ELR (cell line): ENCODE measurements around the gene RTEL1.
A peak's percentile ranks its signal among the peaks of the same experiment; 100 is the strongest.
"Not testable (repeated sequence)": the region's sequence is repeated elsewhere in the genome, so short reads cannot be mapped to it uniquely, and the experiment has no call there.

ENCODE experiments used
- DNase-seq: peaks from one replicate; pipeline ENCODE4 v3.0.0-alpha.2; 2015; ENCODE audit warnings: low read depth

Gene RTEL1, protein sequence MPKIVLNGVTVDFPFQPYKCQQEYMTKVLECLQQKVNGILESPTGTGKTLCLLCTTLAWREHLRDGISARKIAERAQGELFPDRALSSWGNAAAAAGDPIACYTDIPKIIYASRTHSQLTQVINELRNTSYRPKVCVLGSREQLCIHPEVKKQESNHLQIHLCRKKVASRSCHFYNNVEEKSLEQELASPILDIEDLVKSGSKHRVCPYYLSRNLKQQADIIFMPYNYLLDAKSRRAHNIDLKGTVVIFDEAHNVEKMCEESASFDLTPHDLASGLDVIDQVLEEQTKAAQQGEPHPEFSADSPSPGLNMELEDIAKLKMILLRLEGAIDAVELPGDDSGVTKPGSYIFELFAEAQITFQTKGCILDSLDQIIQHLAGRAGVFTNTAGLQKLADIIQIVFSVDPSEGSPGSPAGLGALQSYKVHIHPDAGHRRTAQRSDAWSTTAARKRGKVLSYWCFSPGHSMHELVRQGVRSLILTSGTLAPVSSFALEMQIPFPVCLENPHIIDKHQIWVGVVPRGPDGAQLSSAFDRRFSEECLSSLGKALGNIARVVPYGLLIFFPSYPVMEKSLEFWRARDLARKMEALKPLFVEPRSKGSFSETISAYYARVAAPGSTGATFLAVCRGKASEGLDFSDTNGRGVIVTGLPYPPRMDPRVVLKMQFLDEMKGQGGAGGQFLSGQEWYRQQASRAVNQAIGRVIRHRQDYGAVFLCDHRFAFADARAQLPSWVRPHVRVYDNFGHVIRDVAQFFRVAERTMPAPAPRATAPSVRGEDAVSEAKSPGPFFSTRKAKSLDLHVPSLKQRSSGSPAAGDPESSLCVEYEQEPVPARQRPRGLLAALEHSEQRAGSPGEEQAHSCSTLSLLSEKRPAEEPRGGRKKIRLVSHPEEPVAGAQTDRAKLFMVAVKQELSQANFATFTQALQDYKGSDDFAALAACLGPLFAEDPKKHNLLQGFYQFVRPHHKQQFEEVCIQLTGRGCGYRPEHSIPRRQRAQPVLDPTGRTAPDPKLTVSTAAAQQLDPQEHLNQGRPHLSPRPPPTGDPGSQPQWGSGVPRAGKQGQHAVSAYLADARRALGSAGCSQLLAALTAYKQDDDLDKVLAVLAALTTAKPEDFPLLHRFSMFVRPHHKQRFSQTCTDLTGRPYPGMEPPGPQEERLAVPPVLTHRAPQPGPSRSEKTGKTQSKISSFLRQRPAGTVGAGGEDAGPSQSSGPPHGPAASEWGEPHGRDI (N-terminal part only)

DNA sequence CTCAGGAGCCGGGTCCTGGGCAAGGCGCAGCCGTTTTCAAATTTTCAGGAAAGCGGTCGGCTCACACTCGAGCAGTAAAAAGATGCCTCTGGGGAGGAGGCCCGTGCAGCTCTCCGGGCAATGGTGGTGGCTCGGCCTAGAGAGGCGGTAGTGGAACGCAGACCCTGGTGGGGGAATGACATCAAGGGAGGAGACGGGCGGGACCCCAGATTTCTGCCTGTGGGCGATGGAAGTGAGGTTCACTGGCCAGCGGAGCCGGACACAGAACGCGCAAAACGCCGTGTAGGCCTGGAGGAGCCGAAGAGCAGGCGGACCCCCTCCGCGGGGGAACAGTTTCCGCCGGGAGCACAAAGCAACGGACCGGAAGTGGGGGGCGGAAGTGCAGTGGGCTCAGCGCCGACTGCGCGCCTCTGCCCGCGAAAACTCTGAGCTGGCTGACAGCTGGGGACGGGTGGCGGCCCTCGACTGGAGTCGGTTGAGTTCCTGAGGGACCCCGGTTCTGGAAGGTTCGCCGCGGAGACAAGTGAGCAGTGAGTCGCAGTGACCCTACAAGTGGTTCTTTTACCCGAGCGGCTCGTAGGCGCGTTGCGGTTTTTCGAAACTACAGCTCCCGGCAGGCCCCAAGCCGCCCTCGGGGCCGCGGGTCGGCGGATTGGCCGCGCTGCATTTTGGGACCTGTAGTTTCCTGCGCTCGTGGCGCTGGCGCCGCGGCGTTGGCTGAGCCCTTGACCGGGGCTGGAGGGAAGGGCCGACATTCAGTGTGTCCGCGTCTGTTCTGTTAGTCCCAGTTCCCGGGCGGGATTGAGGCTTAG lies at the start of gene RTEL1:
RTEL1 (plus strand) TSS at position 376 of the 812 bp plus-strand sequence. CDS start 1,091 bp downstream, outside the sequence.
- peak; percentile 95 for DNase-seq

DNA sequence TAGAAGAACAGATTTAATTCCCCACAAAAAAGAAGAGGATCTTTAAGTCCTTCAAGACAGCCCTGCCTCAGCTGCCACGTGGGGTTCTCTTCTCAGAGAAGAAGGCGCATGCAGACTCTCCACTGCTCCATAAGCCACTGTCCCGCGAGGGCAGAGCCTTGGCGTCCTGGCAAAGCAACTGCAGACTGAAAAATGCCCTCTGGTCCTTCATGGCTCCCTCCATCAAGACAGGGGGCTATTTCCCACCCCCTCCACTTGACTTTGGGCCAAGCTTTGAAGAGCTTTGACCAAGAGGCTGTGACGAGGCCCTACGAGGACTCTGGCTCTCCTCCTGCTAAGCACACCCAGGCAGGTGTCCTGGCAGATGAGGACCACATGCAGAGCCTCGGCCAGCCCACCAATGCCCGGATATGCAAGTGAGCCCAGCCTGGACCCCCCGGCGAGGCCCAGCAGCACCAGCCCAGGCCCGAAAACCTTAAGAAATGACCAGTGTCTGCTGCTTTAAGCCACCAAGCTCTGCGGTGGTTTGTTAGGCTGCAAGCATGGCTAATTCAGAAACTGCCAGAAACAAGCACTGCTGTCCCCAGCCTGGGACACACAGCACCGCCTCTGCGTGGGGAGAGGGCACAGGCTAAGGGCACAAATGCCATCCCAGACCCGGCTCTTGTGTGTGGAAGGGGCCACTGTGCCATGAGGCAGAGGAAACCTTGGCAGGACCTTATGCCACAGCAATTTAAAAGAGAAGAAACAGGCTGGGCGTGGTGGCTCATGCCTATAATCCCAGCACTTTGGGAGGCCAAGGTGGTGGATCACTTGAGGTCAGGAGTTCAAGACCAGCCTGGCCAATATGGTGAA lies 47.3 kb upstream of the RTEL1 start:
- DNase-seq, result no peak

DNA sequence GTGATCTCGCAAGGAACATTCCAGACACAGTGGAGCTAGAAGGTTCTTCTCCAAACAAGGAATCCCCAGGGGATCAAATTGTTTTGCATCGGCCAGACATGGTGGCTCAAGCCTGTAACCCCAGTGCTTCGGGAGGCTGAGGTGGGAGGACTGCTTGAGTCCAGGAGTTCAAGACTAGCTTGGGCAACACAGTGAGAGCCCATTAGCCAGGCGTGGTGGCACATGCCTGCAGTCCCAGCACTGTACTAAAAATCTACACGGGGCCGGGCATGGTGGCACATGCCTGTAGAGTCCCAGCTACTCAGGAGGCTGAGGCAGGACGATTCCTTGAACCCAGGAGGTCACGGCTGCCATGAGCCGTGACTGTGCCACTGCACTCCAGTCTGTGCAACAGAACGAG lies 46.5 kb upstream of the RTEL1 start:
- DNase-seq, result no peak

DNA sequence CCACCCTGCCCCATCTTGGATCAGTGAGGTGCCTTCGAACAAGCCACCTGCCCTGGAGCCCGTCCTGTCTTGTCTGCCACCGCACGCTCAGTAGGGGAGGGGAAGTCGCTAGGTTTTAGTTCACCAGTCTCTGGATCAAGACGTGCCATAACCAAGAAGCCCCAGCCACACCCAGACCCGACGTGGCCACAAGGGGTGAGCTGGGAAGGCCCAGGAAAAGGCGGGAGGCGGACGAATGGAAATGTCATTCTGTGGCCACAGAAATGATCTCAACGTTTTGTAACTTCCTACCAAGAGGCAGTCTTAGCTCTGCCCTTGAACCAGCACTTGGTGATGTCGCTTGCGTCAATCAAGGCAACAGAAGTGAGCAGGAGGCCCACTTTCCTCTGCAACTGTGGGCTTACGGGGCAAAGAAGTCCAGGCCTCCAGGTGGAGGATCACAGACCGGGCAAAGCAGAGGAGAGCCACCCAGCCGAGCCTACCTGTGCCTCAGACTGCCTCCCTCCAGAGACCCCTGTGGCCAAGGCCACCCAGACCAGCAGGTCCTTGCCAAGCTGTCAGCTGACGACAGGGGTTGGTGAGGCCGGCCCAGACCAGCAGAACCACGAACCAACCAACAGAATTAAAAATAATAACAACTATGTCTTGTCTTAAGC lies 45.7 kb upstream of the RTEL1 start:
- DNase-seq, result no peak

DNA sequence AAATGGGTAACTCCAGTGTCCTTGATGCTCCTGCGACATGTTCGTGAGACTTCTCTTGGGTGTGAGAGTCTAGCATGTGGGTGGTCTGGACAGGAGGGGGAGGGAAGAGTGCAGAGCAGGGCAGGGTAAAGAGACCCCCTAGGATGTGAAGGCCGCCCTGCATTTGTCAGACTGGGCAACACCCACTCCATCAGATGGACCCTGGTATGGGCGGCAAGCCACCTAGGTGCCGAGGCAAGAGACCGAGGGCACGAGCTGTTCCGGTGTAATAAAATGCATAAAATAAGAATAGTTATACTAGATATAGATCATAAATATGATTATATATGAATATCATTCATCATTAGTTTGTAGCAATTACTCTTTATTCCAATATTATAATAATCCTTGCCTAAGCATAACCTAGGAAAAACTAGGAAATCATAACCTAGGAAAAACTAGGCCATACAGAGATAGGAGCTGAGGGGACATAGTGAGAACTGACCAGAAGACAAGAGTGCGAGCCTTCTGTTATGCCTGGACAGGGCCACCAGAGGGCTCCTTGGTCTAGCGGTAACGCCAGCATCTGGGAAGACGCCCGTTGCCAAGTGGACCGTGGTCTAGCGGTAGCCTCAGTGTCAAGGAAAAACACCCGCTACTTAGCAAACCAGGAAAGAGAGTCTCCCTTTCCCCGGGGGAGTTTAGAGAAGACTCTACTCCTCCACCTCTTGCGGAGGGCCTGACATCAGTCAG lies 44.1 kb upstream of the RTEL1 start:
- not testable (repeated sequence) for DNase-seq

DNA sequence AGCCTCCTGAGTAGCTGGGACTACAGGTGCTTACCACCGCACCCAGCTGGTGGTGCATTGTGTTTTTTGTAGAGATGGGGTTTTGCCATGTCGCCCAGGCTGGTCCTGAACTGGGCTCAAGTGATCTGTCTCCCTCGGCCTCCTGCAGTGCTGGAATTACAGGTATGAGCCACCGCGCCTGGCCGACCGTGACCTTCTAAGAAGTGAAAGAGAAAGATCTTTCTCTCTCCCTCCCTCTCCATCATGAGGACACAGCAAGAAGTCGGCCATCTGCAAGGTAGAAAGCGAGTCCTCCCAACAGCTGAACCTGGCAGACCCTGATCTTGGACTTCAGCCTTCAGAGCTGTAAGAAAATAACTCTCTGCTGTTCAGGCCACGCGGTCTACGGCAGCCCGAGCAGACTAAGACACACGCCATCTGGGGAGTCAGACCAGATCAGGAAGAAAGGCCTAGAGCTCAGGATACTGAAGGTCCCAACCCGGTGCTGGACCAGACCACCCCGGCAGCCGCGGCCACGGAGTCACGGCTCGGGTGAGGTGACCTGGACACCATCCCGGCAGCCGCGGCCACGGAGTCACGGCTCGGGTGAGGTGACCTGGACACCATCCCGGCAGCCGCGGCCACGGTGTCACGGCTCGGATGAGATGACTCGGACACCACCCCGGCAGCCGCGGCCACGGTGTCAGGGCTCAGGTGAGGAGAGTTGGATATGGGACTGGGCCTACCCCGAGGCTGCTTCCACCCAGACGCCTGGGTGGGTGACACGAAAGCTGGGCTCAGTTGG lies 40.8 kb upstream of the RTEL1 start:
- DNase-seq, result no peak

DNA sequence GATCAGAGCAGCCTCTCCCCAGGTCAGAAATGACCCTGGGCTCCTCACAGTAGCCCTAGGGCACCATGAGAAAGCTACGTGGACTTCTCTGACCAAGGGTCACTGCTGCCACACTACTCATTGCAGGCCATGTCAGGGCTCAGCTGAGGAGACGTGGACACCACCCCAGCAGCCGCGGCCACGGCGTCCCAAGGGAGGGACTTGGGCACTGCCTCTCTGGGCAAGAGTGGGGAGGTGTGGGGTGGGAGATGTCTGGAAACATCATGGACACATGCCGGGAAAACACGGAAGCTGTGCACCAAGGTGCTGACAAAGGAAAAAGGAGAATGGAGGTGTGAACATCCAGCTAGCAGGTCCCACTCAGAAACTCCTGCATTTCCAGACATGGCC lies 40.2 kb upstream of the RTEL1 start:
- DNase-seq, result no peak

DNA sequence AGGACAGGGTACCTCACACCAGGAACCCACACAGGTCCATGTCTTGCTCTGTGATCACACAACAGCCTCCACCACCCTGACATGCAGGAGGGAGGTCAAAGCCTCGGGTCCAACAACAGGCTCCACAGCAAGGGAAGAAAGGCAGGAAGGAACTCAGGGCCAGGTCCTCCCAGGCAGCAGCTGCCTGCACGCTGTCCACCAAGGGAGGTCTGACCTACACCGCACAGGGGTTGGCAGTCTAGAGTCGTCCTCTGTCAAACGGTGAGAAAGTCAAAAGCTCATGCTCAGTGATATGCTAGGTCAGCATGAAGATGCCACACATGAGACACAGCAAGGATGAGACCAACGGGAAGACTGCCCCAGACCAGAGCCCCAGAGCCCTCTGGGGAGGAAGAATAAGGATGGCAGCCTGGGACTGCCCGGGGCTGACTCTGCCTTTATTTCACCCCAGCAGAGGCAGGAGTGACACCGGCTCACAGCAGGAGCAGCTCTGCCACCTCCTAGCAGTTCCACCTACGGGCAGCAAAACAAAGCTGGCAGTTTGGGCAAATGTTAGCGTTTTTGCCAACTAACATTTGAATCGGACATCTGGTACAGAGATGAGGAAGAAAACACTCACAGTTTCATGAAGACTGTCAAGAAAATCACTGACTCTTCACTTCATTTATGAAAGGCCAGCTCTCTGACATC lies 39.7 kb upstream of the RTEL1 start:
- no peak for DNase-seq

DNA sequence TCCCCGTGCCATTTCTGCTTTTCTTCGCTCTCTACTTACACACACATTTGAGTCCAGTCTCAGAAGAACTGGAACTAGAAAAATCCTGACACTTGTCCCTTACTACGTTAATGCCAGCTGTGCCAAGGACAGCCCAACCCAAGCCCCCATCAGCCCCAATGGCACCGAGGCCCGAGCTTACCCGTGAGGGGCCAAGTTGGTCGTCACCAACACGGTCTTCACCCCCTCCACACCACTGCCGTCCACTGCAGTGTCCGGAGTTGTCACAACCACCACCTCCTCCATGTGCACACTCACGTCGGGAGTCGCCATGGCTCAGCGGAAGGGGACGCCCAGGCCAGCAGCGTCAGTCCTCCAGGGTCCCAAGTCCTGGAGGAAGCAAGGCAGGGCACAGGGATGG lies 39.0 kb upstream of the RTEL1 start:
- no peak for DNase-seq

DNA sequence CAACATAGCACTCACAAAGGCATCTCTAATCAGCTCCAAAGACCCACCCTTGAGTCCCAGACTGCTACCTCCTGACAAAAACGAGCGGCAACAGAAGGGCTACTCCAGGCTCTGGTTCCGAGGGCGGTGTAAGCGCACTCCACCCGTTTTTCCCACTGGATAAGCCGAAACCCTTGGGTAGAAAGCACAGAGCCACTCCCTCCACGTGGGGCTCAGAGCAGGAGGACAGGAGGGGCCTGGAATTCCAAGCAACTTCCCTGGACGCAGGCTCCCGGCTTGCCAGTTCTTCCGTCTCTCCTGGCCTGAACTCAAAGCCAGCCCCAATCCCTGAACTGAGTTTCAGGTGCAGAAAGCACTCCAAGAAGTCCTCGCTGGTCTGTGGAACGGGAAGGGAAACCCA lies 38.6 kb upstream of the RTEL1 start:
- no peak for DNase-seq

DNA sequence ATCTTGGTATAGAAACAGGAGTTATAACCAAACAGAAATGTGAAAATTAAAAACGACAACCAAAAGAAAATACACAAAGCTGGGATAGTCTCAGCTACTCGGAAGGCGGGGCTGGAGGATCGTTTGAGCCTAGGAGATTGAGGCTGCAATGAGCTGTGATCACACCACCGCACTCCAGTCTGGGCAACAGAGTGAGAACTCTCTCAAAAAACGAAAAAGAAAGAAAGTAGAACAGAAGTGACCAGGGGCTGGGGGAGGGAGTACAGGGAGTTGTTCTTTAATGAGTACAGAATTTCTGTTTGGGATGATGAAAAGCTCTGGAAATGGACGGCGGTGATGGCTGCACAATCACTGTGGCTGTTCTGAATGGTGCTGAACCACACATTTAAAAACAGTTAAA lies 37.1 kb upstream of the RTEL1 start:
- DNase-seq, result no peak

DNA sequence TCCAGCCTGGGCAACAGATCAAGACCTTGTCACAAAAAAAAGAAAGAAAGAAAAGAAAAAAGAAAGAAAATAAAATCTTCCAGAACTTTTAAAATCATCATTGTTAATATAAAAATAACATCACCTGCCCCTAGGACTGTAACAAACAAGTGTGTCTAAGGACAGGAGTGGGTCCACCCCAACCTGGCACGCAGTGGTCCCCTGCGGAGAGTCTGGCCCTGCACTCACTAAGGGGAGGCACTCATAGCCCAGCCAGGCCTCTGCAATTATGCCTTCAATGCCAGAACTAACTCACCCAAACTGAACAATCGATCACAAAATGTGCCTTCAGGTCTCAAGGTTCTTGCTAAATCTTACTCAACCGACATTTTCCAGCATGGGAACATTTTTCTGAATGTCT lies 36.0 kb upstream of the RTEL1 start:
- no peak for DNase-seq

DNA sequence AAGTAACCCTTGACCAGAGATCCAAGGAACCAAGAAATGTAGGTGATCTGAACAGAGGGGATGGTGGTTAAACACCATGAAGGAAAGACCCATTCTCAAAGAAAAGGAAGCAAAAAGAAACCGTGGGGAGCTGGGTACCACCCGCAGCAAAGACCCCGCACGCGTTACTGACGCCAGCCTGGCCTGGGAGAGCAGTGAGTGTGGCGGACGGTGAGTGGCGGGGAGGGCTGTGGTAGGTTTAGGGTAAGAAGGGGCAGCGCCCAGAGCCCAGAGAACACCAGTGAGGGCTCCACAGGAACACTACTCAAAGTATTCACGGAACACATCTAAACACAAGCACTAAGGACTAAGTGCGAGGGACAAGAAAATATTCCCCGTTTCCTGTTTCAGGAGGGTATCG lies 35.4 kb upstream of the RTEL1 start:
- DNase-seq, result no peak

DNA sequence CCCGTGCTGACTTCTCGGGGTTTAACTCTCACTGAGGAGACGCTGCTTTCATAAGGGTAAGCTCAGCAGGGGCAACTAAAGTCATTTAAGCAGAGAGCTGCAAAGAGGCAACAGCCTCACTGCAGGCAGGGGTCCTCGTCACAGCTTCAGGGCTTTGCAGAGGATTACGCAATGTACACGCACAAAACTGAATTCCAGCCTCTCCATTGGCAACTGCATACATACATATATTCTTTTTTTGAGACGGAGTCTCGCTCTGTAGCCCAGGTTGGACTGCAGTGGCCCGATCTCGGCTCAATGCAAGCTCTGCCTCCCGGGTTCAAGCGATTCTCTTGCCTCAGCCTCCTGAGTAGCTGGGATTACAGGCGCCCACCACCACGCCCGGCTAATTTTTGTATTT lies 33.6 kb upstream of the RTEL1 start:
- no peak for DNase-seq

DNA sequence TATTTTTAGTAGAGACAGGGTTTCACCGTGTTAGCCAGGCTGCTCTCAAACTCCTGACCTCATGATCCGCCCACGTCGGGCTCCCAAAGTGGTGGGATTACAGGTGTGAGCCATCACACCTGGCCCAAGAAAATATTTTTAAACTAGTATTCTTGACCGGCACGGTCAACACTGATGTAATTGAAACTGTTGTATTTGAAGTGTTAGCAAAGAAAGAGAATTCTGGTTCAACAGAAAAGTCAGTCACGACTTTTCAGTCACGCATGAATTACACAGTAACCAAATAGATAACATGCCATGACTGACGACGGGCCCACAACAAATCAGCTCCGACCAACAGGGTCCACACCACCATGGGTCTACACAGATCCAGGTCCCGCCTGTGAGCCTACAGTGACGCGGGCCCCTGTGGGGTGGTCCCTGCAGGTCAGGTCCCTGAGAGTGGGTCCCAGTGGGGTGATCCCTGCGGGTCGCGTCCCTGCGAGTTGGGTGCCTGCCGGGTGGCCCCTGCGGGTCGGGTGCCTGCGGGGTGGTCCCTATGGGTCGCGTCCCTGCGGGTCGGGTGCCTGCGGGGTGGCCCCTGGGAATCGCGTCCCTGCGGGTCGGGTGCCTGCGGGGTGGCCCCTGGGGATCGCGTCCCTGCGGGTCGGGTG lies 32.2 kb upstream of the RTEL1 start:
- DNase-seq, result peak; percentile 51

DNA sequence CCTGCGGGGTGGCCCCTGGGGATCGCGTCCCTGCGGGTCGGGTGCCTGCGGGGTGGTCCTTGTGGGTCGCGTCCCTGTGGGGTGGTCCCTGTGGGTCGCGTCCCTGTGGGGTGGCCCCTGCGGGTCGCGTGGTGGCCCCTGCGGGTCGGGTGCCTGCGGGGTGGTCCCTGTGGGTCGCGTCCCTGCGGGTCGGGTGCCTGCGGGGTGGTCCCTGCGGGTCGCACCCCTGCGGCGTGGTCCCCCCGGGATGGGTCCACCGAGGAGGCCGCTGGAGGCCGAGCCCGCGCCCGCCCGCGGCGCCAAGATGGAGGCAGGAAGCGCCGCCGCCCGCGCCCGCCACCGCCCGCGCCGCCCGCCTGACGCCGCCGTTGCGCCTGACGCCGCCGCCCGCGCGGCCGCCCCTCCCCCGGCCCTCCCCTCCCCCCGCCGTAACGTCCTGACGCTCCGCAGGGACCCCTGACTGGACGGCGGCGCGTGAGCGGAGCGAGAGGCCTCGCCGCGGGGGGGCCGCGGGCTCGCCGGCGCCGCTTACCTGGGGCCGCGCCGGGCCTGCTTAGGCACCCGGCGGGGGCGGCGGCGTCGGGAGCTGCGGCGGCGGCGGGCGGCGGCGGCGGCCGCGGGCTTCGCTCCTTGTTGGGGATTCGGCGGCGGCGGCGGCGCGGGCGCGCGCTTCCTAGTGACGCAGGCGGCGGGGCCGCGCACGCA lies 31.5 kb upstream of the RTEL1 start, which contains the start of gene GMEB2:
GMEB2 (minus strand) TSS at position 678 of the 705 bp plus-strand sequence. CDS start 7,704 bp downstream, outside the sequence.
- peak; percentile 83 for DNase-seq
